Neural cell (in vitro differentiated cells): Measurements from ENCODE around the gene C6orf163.

Source experiments
- EP300 ChIP-seq: fragments of 450-650 bp; conservative IDR thresholded peaks from 2 replicates; pipeline ENCODE4 v1.6.1; 2014; ENCODE audit warnings: antibody characterized with exemption, mild to moderate bottlenecking, moderate library complexity; ENCODE audit not compliant: poor library complexity, severe bottlenecking
- EZH2 ChIP-seq: fragments of 200-600, 300-800 bp; shearing (Covaris generic), sonication (generic); IDR thresholded peaks from 2 replicates; pipeline ENCODE4 v1.6.1; 2014; ENCODE audit warnings: antibody characterized with exemption, low read length, borderline replicate concordance, mild to moderate bottlenecking; ENCODE audit not compliant: insufficient read depth, poor library complexity, severe bottlenecking
- MXI1 ChIP-seq: fragments of 450-650 bp; conservative IDR thresholded peaks from 2 replicates; pipeline ENCODE4 v1.6.1; 2014; ENCODE audit warnings: antibody characterized with exemption, mild to moderate bottlenecking; ENCODE audit not compliant: poor library complexity, severe bottlenecking
- POLR2AphosphoS5 ChIP-seq: IDR thresholded peaks from 2 replicates; pipeline ENCODE4 v1.6.1; 2012
- RAD21 ChIP-seq: fragments of 450-650 bp; conservative IDR thresholded peaks from 2 replicates; pipeline ENCODE4 v1.6.1; 2014; ENCODE audit warnings: antibody characterized with exemption, mild to moderate bottlenecking, moderate library complexity
- SMC3 ChIP-seq: fragments of 450-650 bp; conservative IDR thresholded peaks from 2 replicates; pipeline ENCODE4 v1.6.1; 2014; ENCODE audit warnings: antibody characterized with exemption, mild to moderate bottlenecking, moderate library complexity; ENCODE audit not compliant: poor library complexity
- TAF1 ChIP-seq: IDR thresholded peaks from 2 replicates; pipeline ENCODE4 v1.6.1; 2012; ENCODE audit warnings: low read depth
- TF ChIP-seq, protein P1 (sequence below): fragments of 450-650 bp; IDR thresholded peaks from 2 replicates; pipeline ENCODE4 v1.5.1; 2014; ENCODE audit warnings: antibody characterized with exemption, mild to moderate bottlenecking, moderate library complexity; ENCODE audit not compliant: poor library complexity, severe bottlenecking
- TF ChIP-seq, protein P2 (sequence below): IDR thresholded peaks from 2 replicates; pipeline ENCODE4 v1.6.1; 2012; ENCODE audit warnings: borderline replicate concordance

DNA sequence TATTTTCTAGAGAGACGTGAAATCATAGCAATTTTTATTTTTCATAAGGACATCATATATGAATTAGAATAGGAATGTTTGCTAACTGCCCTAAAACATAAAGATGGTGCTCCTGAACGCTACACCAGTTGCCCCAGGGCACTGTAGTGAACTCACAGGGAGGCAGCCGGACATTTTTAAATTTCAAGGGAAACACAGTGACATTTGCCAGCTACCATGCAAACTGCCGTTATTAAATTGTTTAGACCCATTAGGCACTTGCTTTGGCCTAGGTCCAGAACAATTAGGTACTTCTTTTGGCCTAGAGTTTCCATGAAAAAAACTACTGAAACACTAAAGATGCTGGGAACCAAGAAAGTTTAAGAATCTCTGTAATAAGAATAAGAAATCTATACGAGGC lies 38.2 kb downstream of the C6orf163 start:
- TF ChIP-seq SMC3 (no peak), POLR2AphosphoS5 (no peak), EP300 (no peak), RAD21 (no peak), EZH2 (no peak), MXI1 (no peak), TAF1 (no peak)
- TF ChIP-seq, protein P1, sequence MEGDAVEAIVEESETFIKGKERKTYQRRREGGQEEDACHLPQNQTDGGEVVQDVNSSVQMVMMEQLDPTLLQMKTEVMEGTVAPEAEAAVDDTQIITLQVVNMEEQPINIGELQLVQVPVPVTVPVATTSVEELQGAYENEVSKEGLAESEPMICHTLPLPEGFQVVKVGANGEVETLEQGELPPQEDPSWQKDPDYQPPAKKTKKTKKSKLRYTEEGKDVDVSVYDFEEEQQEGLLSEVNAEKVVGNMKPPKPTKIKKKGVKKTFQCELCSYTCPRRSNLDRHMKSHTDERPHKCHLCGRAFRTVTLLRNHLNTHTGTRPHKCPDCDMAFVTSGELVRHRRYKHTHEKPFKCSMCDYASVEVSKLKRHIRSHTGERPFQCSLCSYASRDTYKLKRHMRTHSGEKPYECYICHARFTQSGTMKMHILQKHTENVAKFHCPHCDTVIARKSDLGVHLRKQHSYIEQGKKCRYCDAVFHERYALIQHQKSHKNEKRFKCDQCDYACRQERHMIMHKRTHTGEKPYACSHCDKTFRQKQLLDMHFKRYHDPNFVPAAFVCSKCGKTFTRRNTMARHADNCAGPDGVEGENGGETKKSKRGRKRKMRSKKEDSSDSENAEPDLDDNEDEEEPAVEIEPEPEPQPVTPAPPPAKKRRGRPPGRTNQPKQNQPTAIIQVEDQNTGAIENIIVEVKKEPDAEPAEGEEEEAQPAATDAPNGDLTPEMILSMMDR: no peak
- TF ChIP-seq, protein P2, sequence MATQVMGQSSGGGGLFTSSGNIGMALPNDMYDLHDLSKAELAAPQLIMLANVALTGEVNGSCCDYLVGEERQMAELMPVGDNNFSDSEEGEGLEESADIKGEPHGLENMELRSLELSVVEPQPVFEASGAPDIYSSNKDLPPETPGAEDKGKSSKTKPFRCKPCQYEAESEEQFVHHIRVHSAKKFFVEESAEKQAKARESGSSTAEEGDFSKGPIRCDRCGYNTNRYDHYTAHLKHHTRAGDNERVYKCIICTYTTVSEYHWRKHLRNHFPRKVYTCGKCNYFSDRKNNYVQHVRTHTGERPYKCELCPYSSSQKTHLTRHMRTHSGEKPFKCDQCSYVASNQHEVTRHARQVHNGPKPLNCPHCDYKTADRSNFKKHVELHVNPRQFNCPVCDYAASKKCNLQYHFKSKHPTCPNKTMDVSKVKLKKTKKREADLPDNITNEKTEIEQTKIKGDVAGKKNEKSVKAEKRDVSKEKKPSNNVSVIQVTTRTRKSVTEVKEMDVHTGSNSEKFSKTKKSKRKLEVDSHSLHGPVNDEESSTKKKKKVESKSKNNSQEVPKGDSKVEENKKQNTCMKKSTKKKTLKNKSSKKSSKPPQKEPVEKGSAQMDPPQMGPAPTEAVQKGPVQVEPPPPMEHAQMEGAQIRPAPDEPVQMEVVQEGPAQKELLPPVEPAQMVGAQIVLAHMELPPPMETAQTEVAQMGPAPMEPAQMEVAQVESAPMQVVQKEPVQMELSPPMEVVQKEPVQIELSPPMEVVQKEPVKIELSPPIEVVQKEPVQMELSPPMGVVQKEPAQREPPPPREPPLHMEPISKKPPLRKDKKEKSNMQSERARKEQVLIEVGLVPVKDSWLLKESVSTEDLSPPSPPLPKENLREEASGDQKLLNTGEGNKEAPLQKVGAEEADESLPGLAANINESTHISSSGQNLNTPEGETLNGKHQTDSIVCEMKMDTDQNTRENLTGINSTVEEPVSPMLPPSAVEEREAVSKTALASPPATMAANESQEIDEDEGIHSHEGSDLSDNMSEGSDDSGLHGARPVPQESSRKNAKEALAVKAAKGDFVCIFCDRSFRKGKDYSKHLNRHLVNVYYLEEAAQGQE: no peak
